SW480 (cell line): ENCODE data around the gene RABGGTA.

Experiments used
- DNase-seq: peaks from one replicate; pipeline ENCODE4 v3.0.0-alpha.2; 2016; ENCODE audit warnings: low spot score

RABGGTA gene

DNA sequence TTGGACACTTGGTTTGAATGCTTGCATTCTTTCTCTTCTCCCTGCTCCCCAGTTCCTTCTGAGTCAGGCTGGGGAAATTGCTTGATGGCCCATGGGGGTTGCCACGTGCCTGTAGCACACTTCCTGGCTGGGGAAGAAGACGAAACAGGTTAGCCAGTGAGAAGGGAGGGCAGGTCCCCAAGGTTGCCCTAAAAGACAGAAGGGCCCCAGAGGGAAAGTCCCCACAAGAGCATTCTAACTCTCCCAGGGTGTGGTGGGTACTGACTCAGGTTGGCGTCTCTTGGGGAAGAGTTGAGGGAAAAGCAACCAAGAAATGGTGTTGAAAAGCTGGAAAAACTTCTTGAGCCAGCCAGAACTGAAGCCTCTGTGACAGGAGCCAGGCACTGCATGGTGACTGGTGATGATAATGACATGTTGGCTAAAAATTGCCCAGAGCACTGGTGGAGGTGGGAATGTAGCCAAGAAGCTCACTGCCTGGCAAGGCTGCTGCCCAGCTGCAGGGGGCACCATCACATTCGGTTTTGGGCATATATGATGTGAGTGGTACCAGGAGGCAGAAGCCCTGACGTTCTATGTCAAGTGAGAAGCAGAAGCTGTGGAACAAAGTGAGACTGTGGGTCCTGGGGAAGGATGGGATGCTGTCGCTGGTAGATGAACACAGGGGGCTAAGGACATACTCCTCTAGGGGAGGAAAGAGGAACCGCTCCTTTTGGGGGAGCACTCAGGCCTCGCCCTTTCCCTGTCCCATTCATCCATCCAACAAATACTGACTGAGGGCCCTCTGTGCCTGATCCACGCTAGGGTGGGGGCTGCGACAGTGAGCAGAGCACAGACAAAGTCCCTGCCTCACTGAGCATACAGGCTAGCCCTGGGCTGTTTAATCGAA is 8.1 kb upstream of the RABGGTA start:
- peak; percentile 6 for DNase-seq

DNA sequence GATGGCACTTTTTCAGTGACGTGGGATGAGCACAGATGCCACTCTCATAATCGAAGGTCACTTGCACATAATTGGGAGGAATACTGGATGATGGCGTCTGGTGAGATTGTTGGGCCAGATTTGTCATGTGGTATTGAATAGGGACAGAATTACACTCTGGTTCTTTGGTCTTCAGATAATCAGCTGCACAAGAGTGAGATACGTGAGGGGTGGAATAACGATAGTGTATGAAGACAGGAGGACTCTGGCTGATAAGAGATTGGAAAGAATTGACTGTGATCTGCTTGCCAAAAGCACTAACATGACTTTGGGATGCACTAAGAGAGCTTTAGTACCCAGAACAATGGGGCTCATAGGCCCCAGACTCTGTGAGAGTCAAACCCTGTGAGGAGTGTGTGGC is 7.0 kb upstream of the RABGGTA start:
- DNase-seq, result no peak

DNA sequence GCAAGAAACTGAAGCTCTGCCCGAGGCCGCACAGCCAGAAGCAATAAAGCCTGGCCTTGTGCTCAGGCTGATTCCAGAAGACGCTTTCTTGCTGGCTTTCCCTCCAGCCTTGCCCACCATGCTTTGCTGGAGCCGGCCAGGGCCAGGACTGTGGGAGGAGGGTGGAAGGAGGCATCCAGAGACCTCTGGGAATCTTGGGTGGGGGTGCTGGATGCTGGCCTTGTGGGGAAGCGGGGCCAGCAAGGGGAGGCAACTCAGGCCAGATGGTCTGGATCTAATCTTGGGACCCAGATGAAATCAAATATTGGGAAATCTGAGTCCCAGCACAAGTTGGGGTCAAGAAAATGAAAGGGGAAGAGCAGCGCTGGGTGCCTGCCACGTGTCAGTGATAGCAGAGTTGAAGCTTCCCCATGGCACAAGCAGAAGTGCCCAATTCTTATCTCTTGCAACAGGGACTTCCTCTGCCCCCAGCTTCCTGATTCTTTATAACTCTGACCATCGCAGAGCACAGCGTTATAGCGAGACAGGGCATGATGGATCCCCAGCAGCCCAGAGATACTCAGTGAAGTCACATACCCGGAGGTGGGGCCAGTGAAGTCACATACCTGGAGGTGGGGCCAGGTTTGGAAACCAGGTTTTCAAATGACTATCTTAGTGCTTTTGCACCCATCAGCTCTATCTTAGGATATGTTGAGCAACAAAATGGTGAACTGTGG is 6.4 kb upstream of the RABGGTA start:
- no peak for DNase-seq

DNA sequence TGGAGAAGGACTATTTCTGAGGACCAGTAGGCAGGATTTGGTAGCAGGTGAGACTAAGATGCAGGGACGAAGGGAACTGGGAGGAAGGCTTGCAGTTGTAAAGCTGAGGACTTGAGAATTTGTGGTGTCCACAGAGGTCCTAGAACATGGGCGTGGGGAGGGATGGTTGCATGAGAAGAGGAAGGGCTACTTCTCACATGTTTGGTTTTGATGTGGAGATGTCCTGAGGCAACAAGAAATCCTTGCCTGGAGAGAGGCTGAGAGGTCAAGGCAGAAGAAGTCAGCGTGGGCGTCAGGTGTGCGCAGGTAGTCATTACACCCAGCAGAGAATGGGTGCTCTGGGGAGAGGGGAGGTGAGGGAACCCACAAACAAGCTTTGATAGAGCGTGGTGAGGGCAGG is 5.7 kb upstream of the RABGGTA start:
- no peak for DNase-seq

DNA sequence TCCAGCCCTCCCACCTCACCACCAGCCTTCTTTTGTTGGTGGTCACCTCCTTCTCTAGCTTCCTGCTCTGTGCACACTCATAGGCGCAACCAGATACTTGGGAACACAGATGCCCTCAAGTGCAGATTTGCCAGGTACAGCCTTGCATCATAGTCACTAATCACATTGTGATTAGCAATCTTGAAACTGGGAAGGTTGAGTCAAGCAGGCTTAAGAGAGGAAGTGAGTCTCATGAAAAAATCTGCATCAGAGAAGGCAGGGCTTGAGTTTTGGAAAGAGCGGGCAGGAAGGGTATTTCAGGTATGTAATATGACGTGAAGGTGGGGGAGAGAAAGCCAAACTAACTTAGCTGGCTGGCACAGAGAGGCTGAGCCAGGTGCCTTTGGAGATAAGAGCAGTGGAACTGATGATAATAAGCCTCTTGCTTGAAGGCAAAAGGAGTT is 2.7 kb upstream of the RABGGTA start:
- no peak for DNase-seq

DNA sequence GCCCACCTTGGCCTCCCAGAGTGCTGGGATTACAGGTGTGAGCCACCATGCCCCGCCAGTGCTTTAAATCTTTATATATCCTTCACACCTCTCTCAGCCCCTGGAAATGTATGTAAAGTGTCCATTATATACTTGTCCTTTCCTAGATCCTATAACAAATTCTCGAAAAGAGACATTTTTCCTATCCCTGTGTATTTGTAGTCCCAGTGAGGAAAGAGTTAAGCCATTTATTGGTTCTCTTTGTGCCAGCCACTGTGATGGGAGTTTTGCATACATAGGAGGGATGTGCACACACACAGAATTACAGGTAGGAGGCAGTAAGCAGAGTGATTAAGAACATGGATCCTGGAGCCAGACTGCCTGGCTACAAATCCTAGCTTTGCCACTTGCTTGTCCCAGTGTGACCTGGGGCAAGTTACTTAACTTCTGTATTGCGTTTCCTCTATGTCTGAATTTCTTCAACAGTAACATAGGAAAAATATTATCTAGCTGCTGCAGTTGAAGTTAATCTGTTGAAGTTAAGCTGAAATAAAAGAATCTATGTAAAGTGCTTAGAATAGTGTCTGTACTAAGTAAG is 2.1 kb upstream of the RABGGTA start:
- peak; percentile 13 for DNase-seq

DNA sequence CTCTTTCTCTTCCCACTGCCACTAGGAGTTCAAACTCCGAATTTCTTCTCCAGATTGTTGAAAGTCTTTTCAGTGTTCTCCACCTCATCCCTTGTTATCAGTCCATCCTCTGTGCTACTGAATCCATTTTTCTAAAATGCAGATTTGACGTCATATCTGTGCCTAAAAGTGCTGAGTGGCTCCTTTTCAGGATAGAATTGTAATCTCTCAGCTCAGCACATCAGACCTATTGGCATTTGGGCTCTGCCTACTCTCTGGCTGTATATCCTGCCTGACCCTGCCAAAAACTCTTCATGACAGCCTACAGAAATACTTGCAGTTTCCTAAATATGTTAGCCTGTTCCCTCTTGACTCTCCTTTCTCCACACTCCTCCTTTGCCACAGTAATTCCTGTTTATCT is 1.1 kb upstream of the RABGGTA start:
- DNase-seq, result no peak

DNA sequence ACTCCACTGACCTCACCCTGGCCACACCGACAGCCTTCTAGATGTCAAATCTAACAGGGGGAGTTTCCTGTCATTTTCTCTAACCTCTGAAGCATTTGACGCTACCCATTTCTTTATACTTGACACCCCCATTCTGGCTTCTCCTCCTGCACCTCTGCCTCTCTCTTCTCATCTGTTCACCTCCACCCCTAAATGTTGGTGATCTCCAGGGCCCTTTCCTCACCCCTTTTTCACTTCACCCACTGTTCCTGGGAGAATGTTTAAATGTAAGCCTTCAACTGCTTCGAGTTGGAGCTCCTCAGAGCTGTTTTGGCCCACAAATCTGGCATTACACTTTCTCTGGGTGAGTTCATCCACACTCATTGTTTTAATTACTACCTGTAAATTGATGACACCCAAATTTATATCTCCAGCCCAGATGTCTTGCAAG is 452 bp upstream of the RABGGTA start:
- DNase-seq, result no peak

DNA sequence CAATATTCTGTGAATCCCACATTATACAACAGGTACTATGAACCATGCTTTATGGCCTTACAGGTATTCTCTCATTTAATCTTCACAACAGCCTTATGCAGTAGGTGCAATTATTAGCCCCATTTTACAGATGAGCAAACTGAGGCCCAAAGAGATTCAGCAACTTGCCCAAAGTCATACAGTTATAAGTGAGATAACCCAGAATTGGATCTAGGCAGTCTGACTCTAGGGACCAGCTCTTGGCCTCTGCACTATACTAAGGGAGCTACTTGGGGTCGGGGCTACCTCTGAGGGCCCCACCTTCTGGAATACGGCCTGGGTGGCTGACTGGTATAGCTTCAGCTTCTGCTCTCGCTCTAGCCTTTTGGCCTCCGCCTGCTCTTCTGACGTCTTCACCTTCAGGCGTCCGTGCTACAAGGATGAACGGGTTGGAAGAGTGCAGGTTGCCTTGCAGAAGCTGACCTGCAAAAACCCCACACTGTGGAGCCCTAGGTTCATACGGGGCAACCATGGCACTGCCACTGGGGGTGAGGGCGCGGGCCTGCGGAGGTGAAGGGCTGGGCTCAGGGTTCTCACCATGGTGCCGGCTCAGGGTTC is 762 bp downstream of the RABGGTA start:
- no peak for DNase-seq

DNA sequence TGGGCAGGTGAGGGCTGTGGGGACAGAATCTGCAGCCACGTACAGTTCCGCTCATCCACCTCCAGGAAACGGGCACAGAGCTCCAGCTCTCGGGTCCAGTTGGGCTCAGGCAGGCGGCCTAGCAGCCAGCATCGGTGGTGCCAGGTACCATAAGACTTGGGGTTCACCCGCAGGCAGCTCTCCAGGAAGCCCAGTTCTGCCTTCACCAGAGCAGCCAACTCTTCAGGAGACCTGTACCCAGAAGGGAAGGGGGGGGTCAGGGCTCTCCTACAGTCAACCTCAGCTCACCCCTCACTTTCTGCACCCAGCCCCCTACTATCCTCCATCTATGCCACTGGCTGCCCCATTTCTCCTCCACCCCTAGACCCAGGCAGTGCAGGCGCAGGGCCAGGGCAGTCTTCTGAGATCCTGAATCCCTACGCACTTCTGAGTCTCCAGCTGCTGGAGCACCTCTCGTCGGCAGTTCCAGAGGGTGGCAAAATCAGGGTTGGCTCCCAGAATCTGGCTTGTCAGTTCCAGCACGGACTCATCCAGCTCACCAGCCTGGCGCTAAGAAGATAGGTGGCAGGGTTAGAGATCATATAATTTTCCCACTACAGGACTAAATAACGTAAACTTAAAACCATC is 1.4 kb downstream of the RABGGTA start:
- DNase-seq, result no peak

DNA sequence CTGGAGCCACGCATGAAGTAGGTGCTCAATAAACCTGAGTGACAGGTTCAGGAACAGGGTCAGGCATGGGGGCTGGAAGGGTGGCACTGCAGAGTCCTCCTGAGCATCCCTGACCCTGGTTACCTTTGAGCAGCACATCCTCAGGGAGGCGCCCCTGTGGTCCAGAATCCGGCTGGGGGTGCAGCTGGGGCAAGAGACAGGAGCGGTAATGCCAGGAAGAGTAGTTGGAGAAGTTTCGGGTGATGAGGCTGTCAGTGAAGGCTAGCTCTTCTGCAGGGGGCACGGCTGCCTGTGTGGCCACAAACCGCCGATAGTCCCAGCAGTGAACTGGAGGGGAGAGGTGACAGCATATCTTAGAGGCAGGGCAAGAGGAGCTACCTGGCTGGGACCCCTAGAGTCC is 2.0 kb downstream of the RABGGTA start:
- DNase-seq, result no peak

DNA sequence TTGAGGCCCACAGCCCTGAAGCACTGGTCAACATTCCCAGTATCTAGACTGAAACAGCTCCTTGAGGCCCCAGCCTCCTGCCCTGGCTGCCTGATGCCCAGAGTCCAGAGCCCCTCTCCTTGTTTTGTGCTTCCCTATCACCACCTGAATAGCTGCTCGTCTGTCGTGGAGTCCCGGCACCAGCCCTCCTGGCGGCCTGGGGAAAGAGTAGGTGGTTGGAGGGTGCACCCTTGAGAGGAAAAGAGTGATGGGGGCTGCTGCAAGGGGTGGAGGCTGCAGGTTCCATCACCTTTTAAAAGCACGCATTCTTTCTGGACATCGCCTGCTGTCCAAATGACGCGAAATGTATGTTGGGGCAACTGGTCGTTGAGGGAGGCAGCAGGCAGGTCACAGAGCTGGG is 3.2 kb downstream of the RABGGTA start:
- no peak for DNase-seq

DNA sequence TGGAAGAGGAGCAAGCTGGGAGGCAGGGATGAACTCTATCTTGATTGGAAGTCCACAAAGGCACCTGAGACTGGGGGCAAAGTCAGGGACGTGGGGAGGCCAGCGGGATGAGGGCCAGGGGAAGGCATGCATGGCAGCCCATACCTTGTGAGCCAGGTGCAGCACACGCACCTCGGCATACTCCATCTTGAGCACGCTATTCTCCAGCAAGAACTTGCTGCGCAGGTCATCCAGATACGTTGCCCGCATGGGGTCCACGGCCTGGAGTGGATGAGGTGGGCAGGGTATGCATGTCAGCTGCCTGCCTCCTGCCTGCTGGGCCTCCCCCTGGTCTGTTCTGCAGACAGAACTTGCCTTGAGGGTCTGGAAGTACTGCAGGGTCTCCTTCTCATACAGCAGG is 3.9 kb downstream of the RABGGTA start:
- no peak for DNase-seq

DNA sequence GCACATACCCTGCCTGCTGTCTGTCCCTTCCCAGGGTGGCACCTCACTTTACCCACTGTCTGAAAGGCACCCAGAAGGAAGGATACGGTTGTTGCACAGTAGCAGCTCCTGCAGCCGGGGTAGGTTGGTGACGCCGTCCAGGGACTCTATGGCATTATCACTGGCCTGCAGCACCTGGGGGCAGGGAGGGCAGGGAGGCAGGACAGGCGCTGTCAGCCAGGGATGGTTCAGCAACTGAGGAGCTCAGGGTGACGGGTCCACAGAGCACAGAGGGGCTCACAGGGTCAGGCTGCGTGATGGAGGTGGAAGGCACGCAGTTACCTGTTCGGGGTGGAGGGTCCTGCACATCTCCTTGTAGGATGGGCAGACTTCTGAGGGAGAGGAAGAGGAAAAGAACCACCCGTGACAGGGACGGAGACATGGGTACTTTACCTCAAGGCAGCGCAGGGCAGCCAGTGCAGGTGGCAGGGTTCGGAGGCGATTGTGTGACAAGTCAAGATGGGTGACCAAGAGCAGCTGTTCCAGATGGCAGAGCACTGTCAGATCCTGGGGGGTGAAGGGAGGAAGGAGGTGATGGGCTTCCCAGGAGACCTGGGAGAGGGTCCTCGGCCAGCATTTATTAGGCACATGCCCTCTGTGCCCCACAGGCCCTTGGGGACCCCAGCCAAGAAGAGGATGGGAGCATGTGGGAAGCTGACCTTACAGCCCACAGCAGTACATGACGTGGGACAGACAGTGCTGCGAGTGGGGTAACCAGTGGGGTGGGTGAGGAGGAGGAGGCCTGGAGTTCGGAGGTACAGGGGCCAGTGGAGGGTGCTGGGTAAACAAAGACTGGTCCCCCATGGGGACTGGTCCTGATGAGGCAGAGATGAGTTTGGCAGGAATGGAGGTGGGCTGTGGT is 4.8 kb downstream of the RABGGTA start:
- no peak for DNase-seq

DNA sequence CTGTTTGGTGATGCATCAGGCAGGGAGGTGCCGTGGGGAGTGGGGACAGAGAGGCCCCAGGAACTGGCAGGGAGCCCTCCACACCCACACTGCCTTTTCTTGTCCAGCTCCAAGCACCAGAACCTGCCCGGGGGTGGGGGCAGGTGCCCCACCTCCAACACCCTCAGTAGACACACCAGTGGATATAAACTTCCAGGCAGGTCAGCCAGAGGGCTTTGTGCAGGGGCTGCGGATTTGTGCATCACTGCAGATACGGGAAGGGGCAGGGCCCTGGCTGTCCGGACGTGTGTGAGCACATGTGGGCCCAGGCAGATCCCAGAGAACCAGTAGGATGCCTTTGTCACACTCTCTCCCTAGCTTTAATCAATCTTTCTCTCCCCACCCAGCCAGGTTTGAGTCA is 7.1 kb downstream of the RABGGTA start:
- no peak for DNase-seq

DNA sequence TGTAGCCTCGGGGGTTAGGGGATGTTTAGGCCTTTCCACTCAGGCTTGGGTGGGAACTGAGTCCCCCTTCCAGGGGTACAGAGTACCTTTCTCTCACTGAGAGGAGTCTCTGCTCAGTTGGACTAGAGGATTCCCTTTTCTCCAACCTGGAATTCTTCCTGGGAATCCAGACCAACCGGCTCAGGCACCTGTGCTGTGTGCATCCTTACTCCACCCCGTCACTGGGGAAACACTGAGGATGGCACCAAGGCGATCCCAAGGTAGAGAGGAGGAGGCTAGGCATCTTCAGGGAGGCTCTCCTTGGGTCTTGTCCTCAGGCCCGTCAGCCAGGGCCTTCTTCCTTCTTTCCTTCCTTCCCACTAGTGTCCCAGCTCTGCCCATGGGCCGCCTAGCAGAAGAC is 7.5 kb downstream of the RABGGTA start:
- DNase-seq, result no peak

DNA sequence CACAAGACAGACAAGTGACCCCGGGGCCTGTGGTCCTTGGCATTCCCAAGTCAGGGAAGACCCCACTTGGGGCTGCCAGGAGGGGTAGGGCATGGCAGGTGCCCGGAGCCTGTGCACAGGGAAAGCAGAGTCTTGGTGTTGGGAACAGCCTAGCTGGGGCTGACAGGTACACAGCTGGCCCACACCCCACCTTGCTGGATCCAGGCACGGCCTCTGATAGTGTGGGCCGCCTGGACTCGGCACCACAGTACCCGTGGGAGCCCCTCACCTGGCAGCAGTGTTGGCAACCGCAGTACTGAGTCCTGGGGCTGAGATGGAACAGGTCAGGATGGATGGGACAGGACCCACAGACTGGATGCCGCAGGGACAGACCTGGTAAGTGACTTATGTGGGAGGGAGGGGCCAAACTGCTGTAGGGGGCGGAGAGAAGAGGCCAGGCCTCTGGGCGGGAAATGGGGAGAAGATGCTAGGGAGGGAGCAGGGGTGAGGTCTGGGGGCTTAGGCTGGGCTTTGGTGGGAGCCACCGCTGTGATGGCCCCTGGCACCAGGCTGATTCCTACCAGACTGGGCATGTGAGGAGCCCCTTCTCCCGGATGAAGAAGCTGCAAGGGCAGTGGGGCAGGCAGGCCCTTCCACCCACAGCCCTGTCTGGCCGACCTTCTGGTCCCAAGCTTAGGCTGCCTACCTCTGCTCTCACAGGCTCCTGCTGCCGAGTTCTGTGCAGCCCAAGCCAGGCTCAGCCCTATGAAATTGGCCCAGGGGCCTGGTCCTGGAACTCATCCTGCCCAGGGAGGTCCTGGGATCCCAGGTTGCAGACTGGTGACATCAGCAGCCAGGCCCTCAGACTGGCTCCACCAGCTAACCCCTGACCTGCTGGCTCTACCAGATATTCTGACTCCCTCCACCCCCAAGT is 8.3 kb downstream of the RABGGTA start, which contains the start of gene TGM1:
TSS of gene TGM1 (minus strand) at position 357 of the 913 bp plus-strand sequence. CDS start 825 bp downstream, outside the sequence.
- DNase-seq, result no peak

DNA sequence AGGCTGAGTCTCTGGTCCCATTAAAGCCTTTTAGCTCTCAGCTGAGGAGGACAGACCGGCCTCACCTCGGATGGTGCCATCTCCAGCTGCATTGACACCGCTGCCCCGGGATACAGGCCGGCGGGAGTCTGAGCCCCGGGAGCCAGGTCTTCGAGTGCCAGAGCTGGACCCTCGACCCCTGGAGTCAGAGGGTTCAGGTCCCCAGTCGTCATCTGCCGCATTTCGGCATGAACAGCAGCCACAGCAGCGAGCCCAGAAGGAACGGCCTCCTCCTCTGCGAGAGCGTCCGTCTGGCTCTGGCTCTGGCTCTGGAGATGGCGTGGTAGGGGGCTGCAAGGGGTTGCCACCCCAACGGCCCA is 9.4 kb downstream of the RABGGTA start:
- DNase-seq, result no peak

DNA sequence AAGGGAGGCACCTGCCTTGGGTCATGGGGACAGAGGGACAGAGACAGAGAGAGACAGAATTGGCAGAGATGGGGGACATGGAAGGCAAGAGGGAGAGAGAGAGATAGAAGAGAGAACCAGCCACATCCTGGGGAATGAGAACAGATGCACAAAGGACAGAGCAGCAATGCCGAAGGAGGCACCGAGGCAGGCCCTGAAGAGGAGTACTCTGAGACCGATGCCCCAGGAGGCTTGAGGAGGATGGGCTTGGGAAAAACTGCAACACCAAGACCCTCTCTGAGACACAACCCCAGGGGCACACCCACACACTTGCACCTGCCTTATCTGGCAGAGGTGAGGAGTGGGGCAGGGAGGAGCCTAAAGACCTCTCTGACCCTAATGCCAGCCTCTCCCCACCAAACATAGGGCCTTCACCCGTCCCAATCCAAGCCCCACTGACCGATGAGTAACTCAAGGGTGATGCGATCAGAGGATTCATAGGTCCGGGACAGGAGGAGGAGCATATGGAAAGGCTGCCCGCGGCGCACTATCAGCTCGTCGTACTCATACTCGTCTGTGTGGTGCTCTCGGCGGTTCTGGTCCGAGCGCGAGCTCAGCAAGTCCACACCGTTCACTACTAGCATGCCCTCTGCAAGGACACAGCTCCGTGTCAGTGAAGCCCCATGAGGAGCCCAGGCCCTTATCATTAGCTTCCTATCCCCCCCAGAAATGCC is 10.0 kb downstream of the RABGGTA start:
- no peak for DNase-seq
